ENCODE results near the gene CNTNAP5.

The CNTNAP5 gene

DNA sequence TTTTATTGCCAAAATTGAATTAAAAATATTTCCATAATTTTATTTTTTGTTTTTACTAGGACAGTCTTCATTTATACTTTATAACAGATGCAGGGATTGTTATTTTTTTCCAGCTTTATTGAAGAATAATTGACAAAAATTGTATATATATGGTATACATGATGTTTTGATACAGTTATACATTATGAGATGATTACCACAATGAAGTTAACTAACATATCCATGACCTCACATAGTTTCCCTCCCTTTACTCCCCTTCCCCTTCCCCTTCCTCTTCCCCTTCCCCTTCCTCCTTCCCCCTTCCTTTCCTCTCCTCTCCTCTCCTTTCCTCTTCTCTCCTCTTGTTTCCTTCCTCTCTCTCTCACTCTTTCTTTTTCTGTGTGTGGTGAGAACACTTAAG lies 700.1 kb downstream of the CNTNAP5 start:
- TF ChIP-seq, protein P1, sequence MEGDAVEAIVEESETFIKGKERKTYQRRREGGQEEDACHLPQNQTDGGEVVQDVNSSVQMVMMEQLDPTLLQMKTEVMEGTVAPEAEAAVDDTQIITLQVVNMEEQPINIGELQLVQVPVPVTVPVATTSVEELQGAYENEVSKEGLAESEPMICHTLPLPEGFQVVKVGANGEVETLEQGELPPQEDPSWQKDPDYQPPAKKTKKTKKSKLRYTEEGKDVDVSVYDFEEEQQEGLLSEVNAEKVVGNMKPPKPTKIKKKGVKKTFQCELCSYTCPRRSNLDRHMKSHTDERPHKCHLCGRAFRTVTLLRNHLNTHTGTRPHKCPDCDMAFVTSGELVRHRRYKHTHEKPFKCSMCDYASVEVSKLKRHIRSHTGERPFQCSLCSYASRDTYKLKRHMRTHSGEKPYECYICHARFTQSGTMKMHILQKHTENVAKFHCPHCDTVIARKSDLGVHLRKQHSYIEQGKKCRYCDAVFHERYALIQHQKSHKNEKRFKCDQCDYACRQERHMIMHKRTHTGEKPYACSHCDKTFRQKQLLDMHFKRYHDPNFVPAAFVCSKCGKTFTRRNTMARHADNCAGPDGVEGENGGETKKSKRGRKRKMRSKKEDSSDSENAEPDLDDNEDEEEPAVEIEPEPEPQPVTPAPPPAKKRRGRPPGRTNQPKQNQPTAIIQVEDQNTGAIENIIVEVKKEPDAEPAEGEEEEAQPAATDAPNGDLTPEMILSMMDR (IDR thresholded peaks at IDR 0.05), result no peak

DNA sequence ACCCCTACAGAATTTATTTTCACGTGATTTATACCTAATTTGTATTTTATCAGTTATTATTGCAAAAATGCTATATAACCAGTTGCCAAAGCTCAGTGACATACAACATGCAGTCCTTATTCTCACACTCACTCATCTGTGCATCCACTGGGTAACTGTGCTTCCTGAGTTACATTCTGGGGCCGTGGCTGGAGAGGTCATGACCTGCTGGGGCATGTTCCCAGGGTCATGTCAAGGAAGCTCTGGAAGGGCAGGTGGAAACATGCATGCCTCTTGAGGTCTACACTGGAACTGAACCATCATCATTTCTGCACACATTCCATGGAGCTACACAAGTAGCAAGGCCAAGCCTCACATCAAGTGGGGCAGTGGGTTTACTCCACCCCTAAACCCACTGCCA lies 715.5 kb downstream of the CNTNAP5 start:
- TF ChIP-seq, protein P1 (IDR thresholded peaks at IDR 0.05), result no peak

DNA sequence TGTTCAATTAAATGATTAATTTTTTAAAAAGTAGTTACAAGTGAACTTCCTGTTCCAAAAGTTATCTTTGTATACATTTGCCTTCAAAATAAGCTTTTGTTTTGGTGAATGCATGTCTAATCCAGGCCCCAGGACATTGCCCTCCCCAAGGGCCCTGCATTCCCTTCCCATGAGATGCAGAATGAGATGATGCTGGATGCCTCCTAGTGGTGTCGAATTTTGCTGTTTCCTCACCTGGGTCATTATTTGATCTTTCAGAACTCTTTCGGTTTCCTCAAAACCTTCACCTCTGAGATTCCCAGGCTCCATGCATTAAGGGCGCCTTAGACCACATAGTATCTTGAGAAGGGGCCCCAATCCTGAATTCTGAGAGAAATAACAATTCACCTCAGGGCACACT lies 728.8 kb downstream of the CNTNAP5 start:
- TF ChIP-seq, protein P1 (IDR thresholded peaks at IDR 0.05), result no peak

DNA sequence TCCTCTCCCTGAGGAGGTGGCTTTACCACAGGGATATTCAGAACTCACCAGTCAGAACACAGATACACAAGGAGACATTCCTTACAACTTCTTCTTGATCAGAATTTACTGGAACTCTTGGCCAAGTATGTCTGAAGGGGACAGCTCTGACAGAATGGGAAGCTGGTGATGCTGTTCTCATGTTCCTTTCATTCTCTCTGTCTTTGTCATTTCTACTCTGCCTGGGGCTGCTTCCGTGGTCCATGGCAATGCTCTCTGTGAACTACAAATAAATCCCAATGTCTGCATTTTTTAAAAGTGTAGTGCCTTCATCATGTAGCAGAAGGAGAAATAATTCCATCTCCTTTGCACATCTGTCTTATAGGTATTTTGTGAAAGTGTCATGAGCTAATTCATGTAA lies 730.3 kb downstream of the CNTNAP5 start:
- TF ChIP-seq, protein P1 (IDR thresholded peaks at IDR 0.05), result no peak

DNA sequence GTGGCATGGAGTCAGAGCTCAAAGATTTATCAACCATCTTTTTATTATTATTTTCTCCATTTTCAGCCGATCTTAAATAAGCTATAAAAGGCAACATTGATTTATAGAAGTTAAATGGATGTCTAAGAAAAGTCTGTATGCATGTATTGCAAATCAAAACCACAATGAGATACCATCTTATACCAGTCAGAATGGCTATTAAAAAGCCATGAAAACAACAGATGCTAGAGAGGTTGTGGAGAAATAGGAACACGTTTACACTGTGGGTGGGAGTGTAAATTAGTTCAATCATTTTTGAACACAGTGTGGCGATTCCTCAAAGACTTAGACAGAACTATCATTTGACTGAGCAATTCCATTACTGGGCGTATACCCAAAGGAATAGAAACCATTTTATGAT lies 731.0 kb downstream of the CNTNAP5 start:
- TF ChIP-seq, protein P1 (IDR thresholded peaks at IDR 0.05), result no peak

DNA sequence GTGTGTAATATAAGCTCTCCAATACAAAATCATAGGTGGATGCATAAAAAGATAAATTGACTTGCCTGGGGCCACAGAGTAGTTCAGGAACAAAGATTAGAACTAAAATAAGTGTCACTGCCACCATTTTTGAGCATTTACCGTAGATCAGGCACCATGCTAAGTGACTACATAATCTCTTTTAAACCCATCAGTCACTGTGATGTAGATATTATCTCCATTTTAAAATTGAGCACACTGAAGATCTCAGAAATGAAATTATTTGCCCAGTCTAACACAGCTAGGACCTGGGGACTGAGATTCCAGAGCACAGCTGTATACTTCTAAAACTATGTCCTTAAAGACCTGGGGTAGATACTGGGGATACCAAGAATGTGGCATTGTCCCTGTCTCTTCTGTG lies 737.3 kb downstream of the CNTNAP5 start:
- TF ChIP-seq, protein P1 (IDR thresholded peaks at IDR 0.05), result no peak

DNA sequence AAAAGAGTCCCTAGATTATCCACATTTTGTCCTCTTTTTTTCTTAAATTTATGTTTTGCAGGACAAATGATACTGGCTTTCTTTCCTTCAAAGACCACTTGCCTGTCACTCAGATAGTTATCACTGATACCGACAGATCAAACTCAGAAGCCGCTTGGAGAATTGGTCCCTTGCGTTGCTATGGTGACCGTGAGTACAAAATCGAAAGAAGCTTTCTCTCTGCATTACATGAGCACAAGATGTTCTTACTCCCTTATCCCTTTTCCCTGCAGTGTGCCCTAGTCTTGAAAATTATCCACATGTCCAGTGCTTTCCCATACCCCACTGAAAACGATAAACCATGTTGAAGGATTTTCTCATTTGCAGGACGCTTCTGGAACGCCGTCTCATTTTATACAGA lies 738.5 kb downstream of the CNTNAP5 start:
- TF ChIP-seq, protein P1 (IDR thresholded peaks at IDR 0.05), result no peak

DNA sequence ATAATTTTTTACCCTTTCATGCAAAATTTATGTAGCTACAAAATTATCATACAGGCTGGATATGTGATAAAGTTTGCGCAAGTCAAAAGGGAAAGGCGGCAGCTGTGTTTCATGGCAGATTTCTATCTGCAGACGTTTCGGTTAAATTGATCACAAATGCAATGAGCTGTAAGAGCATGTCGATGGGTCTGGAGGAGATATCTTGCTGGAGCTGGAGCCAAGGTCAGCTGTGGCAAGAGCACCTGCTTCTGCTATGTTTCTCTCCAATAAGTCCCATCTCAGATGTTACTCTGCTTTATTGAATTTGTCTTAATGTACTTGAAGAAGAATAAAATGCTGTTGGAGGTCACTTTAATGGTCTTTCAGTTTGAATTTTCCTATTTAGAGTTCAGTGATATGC lies 749.7 kb downstream of the CNTNAP5 start:
- TF ChIP-seq, protein P1 (IDR thresholded peaks at IDR 0.05), result no peak
